SKM-1 (cell line): ENCODE measurements around the gene EPHB1.
"Not testable (repeated sequence)": the region's sequence is repeated elsewhere in the genome, so short reads cannot be mapped to it uniquely, and the experiment has no call there.

Experiments used
- DNase-seq: peaks from one replicate; lab custom pipeline; 2025; ENCODE audit not compliant: unreplicated experiment; lab: John Stamatoyannopoulos, UW

EPHB1 gene

DNA sequence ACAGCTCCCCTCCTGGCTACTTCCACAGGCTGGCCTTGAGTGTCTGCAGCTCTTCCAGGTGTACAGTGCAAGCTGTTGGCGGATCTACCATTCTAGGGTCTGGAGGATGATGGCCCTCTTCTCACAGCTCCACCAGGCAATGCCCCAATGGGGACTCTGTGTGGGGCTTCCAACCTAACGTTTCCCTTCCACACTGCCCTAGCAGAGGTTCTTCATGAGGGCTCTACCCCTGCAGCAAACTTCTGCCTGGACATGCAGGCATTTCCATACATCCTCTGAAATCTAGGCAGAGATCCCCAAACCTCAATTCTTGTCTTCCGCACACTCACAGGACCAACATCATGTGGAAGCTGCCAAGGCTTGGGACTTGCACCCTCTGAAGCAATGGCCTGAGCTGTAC is 438.4 kb downstream of the EPHB1 start:
- not testable (repeated sequence) for DNase-seq

DNA sequence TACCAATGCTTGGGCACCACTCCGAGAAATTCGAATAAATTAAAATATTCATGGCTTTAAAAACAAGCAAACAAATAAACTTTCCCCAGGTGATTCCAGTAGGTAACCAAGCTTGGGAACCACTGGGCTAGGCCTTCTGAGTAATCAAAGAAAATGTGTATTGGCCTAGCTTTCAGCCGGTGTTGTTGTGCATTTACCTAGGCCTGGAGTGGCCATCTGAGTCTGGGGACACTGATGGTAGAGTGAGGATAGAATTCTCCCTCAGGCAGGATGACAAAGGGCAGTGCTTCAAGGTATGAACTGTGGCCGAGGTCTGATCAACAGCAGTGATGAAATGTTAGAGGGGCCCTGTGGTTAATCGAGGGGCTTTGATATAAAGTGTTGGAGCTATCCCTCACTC is 440.5 kb downstream of the EPHB1 start:
- no peak for DNase-seq

DNA sequence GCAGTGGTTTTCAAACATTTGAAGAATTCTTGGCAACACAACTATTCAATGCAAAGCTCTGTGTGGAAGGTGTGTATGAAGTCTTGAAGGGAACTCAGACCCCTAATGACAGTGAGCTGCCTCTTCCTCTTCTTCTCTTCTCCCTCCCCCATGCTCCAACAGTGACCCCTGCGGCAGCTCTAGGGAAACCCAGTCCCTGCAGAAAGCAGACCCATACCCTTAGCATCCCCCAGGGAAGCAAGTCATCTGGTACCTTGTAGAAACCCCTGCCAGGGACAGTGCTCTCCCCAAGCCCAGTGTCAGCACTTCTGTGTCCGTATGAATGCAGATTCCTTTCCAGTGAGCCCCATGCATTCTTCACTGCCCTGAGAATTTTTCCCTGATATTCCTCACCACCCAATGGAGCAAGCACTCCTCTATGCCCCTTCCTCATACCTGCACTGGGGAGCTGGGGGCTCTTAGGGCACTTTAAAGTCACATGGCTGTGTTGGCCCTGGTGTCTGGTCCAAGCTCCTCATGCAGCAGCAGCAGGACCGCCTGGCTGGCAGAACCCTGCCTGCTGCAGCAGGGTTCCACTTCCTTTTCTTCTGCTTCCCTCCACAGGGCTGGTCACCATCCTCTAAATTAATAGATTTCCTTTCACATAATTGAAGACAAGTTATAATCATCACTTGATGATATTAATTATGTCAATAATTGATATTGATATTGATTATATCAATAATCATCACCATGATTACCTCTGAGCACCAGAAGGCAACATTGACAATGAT is 442.5 kb downstream of the EPHB1 start:
- no peak for DNase-seq

DNA sequence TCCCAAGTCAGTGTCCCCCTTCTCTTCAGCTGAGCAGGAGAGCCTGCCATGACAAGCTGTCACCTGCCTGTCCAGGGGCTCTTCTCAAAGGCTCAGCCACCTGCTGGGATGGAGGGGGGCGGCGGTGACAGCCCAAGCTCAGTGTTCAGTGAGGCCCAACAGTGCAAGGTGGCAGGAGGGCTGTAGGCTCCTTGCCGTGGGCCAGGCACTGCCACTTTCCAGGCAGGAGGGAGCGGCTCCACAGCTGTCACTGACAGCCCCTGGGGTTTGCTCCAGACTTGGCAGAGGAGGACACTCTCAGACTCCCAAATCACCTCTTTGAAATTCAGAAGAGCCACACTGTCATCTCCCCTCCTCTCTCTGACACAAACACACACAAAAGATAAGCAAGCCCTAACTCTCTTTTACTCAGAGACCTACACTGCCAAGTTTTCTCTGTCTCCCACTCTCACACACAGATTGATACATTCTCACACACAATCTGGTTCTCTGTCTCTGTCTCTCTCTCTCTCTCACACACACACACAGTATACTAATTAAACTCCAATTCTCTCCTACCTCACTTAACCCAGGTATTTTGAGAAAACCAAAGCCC is 443.3 kb downstream of the EPHB1 start:
- no peak for DNase-seq

DNA sequence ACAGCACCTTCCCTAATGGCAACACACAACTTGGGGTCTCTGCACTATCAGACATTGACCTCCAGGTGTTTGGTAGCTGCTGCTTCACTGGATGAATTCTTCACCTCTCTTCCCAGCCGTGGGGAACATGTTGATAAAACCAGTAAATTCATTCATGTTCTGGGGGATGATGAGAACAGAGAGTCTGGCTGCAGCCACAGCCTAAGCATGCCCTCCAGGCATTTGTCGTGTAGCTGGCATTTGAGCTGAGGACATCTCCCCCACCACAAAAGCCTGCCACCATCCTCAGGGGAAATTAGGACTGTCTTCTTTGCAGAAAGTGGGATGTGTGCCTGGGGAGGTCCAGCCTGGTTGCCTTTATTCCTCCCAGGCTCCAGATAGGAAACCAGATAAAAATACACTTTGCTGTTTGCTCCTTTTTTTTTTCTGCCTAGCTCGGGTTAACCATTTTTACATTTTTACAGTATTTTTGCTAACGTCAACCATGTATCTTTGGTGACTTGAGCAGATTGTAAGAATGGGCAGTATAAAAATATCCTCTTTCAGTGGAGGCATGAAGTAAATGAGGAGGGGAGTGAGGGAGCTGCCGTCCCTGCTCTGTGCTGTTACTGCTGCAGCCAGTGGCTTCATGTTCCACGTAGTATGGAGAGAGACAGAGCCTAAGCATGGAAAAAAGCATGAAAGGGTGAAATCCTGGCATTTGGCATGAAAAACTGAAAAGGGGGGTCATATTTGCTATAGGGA is 444.0 kb downstream of the EPHB1 start:
- DNase-seq, result no peak

DNA sequence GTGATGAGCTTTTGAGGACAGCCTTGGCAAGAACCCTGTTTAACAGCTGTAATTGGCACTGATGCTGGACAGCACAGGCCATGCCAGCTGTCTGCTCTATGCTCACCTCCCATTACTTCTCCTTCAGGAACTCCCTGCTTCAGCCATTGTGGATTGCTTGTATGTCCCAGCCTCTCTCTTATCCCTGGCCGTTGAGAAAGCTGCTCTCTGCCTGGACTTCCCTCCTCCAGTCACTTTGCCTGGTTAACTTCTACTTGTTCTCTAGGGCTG is 444.5 kb downstream of the EPHB1 start:
- DNase-seq, result no peak

DNA sequence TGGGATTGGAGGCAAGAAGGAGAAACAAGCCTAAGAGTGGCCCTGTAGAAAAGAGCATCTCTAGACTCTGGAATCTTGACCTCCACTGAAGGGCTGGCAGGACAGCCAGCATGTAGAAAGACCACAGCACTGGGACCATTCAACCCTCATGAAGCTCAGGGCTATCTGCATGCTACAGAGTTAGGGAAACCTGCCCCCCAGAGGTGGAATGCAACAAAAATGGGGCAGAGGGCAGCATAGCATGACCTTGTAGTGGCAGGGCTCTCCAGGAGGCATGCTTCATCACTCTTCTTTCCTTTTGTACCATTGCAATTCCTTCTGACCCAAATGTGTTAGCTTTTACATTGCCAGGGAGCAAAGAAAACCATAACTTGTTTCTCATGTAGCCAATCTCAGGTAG is 445.4 kb downstream of the EPHB1 start:
- DNase-seq, result no peak

DNA sequence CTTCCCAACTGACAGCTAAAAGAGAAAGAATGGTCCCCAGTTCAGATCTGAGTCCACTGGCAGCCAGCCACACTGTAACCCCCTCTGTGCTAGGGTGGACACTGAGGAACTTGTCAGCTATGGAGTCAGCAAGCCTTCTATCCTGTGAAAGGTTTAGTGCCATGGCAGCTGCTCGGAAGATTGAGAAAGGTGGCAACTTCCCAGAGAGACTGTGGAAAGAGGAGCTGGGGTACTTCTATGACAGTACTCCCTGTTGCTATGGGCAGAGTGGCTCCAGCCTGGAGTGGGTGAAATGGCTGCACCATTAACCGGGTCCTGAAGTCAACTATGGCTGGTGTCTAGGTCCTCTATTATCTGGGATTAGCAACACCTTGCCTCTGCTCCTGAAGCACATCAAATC is 447.2 kb downstream of the EPHB1 start:
- no peak for DNase-seq

DNA sequence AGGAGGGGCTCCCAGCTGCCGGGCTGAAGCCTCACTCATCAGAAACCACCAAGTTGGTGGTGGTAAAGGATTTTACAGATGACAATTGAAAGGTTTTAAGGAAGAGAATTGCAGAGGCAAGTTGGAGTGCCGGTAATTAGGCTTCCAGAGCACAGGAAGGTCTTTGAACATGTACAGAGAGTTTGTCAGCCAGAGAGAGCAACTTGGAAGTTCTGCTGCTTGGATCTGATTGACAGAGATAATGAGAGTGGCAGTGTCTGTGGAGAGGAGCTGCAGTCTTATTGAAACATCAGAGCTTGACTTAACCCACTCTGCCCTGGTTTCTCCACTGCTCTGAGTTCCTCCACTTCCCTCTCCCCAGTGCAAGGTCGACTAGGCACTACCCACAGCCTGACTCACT is 448.6 kb downstream of the EPHB1 start:
- DNase-seq, result no peak

DNA sequence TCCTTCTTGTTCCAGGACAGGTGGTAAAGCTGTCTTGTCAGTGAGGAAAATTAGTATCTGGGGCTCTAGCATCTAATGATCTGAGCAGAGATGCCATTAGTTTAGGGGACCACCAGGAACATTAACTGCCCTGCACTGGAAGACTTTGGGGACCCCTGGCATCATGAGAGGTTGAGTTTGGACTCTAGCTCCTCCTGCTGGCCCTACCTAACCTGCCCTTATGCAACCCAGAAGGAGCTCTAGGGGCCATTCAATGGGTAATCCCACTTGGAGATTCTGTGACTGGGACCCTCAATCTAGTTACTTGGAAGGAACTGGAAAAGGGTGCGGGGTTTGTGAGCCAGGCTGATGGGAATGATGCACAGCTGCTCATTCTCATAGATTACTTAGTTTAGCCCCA is 451.0 kb downstream of the EPHB1 start:
- DNase-seq, result no peak

DNA sequence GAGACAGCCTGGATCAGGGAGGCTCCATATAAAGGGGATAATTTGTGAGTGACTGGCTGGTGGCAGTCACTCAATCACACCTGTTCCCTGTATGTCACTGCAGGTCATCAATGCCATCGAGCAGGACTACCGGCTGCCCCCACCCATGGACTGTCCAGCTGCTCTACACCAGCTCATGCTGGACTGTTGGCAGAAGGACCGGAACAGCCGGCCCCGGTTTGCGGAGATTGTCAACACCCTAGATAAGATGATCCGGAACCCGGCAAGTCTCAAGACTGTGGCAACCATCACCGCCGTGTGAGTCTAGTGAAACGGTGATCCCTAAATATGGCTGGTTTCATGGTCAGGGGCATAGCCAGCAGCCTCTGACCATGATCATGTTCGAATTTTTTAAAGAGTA is 453.2 kb downstream of the EPHB1 start:
- no peak for DNase-seq

DNA sequence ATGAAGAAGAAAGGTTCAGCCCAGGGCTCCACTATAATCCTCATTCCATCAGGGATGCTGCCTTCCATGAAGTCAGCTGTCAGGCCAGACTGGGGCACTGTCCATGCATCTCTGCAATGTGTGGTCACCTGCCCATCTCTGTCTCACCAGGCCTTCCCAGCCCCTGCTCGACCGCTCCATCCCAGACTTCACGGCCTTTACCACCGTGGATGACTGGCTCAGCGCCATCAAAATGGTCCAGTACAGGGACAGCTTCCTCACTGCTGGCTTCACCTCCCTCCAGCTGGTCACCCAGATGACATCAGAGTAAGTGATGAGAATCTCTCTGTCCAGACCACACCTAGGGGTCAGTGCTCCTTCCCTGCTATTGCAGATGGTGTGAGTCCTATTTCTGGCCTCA is 454.1 kb downstream of the EPHB1 start:
- DNase-seq, result no peak

DNA sequence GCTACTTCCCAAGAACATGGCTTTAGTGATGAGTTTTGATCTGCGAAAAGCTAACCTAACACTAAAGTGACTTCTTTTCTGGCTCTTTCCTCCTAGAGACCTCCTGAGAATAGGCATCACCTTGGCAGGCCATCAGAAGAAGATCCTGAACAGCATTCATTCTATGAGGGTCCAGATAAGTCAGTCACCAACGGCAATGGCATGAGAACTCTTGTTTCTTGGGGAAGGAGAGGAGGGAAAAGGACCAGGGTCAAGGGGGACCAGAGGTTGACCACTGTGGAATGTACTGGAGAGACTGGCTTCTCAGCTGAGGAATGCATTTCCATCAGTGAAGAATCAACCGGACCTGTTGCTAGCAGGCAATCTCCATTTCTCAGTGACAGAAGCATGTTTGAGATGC is 463.9 kb downstream of the EPHB1 start:
- DNase-seq, result no peak

DNA sequence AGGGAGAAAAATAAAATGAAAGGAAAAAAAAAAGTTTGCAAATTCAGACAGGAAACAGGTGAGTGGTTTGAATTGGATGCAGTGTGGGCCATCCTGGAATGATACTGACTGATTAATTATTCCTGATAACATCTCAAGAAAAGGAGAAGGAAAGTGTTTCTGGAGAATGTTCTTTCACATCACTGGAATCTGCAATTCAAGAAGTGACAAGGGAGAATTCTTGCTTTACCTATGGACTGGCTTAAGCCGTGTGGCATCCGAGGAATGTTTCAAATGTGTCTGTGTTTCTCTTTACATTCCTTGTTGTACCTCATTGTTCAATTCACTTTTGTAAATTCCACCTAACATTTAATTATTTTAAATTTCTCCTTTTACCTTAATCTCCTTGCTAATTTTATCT is 465.0 kb downstream of the EPHB1 start:
- no peak for DNase-seq

DNA sequence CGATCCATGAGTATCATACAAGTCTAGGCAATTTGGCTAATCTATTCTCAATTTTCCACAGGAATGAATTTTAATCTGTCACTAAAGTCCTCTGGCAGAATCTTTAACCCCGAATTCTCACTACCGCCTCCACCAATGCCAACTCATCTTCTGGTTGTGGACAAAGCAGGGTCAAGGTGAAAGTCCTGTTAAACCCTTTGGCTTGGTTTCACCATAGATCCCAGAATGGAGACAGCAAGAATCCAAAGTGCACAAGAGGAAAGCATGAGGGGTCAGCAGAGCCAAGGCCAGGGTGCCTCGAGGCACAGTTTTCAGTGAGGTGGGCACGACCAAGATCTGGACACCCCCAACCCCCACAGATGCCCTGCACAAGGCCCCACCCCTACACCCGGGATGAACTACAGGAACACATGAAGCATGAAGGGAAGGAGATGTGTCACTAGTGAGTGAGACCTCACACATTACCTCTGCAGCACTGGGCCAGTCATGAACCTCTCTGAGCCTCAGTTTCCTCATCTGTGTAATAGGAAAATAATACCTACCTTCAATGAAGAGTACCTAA is 466.2 kb downstream of the EPHB1 start:
- no peak for DNase-seq

DNA sequence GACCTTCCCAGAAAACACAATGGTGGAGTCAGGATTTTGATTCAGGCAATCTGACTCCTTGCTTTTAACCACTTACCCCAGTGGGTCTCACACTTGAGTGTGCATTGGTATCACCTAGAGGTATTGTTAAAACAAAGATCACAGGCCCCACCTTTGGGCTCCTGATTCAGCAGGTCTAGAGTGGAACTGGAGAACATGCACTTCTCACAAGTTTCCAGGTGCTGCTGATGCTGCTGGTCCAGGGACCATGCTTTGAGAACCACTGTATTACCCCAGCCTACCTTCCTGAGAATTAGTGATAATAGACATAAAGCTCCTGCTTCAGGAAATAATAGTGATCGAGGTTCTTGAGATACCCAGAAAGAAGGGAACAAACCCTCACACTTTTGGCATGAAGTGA is 466.9 kb downstream of the EPHB1 start:
- no peak for DNase-seq

DNA sequence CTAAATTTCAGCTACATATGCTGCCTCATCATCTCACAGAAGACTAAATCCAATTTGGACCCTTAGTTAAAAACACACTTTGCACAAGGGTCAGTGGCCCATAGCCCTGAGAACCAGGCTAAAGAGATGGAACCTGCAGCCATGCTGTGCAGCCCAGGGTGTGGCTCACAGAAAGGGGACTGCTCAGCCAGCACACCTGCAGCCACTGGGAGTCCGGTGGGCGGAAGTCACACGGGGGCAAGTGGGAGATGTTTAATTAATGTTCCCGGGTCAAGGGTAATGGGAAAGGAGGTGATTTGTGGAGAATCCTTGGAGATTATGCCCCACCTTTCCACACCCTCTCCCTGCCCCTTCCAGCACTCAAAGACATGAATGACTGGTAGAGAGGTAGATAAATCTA is 467.4 kb downstream of the EPHB1 start:
- DNase-seq, result no peak

DNA sequence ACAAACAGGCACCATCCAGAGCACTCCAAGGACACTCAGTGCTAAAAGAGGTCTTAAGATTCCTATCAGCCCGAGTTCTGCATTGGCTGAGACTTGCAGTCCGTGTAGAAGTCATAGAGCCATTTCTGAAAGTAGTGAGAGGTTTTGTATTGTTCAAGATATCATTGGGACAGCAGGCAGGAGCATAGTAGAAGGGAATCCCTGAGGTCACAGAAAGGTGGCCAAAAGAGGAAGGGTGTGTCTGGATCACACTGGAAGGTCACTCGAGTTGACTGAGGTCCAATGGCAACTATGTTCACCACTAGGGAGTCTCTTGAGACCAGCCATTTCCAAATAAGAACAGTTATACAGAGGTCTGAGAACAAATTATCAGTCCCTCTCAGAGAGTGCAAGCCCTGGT is 468.3 kb downstream of the EPHB1 start:
- DNase-seq, result no peak

DNA sequence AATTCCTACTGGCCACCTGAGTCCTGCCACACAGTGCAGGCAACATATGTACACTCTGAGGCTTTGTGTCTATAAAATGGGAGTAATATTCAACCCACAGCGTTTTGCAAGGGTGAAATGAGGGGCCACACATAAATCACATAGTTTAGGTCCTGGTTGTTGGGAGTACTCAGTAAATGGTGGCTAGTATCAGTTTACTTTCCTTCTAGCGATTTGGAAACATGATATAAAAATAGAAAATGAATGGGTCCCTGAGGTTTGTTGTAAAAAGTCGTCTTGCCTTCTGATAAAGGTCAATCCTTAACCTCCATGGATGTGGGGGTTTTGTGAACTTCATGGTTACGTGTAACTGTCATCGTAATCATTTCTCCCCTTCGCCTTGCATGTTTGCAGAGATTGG is 472.4 kb downstream of the EPHB1 start:
- DNase-seq, result no peak

DNA sequence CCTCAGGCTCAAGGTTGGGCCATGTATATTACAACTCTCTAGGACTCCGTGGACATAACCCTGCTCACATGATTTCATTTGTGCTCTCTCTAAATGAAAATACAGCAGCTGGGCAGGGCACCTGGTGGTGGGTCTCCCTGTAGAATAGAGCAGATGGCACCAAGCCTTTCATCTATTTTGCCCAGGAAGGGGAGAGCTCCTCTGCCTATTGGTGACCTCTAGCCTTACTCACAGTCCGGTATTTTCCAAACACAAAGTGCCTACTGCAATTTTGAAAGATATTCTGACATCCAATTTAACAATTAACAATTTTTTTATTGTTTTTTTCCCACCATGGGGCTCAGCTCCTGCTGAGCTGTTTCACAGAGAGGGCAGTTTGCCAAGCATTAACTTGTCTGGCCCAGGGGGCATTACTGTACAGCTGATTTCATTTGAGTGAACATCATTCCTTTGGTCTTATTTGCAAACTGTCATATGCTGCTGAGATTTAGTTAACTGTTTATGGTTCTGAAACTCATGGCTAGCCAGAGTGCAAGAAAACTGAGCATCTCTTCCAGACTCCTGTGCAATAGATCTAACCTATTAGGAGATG is 474.0 kb downstream of the EPHB1 start:
- no peak for DNase-seq

DNA sequence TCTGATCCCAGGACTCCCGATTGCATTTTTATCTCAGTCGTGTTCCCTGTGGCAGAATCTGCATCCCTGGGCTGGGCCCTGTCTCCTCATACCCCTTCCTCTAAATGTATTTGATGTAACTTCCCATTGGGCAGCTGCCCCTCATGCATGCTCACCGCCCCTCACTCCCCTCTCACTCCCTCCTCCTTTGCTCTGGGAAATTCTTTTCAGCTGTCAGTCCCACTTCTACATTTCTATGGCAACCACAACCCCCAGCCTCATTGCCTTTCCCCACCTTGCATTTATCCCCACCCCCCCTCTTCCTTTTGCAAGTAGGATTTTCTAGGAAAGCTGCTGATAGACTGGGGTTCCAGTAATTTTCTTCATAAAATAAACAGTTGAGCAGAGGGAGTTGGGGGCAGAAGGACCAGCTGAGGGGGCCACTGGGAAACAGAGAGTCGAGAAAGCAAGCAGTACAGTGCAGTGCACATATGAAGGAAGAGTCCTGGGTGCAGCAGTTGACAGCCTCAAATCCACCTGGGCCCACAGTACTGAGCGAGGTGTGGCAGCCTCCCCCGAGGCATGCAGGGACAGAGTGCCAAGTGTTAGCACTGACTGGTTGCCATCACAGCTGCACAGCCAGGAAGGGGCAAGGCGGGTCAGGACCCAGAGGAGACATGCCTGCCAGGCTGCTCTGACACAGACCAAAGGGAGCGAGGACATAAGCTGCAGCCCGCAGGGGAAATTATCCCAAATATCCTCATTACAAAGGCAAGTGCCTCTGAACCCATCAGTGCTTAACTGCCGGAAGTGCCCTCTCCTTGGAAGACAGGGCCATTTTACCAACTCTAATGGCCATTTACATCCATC is 476.3 kb downstream of the EPHB1 start:
- DNase-seq, result no peak
